Brain microvascular endothelial cell (primary cell): ENCODE data around the gene CACTIN.

Experiments
- DNase-seq: peaks from one replicate; pipeline ENCODE4 v3.0.0-alpha.2; 2020
- H3K27ac ChIP-seq: fragments of 250-450 bp; sonication (Bioruptor Pico); 2 replicates; pipeline ENCODE4 v1.5.1; 2020; ENCODE audit warnings: mild to moderate bottlenecking, moderate library complexity
- H3K27me3 ChIP-seq: fragments of 250-450 bp; sonication (Bioruptor Pico); replicated peaks from 2 replicates; pipeline ENCODE4 v1.5.1; 2020; ENCODE audit warnings: mild to moderate bottlenecking
- H3K36me3 ChIP-seq: fragments of 250-450 bp; sonication (Bioruptor Pico); replicated peaks from 2 replicates; pipeline ENCODE4 v1.5.1; 2020; ENCODE audit warnings: mild to moderate bottlenecking
- H3K4me3 ChIP-seq: 2 replicates; pipeline ENCODE4 v1.5.1; 2011; ENCODE audit warnings: low read depth, mild to moderate bottlenecking, control low read depth, low read length, moderate library complexity
- CTCF ChIP-seq: IDR thresholded peaks from 2 replicates; pipeline ENCODE4 v1.5.1; 2011; ENCODE audit warnings: low read depth, mild to moderate bottlenecking, moderate library complexity, low read length, control low read depth, inconsistent platforms; ENCODE audit errors: missing control alignments
- in situ Hi-C: cut with HindIII; loops from 2 replicates; pipeline ENCODE4 v1.10.0; 2017; ENCODE audit warnings: low sequenced_read_pairs, low pct_ligation_motif_present

CACTIN gene

GRCh38 chr19:3578390-3578789 is 48.2 kb downstream of the CACTIN start:
- DNase-seq, result no peak
- H3K27me3 ChIP-seq, result no peaks in the 10 kb centered on the region
- no peak for TF ChIP-seq CTCF
- no peak overlapping the region for H3K27ac ChIP-seq
- in situ Hi-C loops, result no loop called here
- H3K36me3 ChIP-seq, result peaks cover 14% of the 10 kb centered on the region
- no peak overlapping the region for H3K4me3 ChIP-seq

GRCh38 chr19:3577723-3578344 is 48.8 kb downstream of the CACTIN start:
- no peak overlapping the region for H3K4me3 ChIP-seq
- H3K36me3 ChIP-seq, result peaks cover 14% of the 10 kb centered on the region
- in situ Hi-C loops, result no loop called here
- no peaks in the 10 kb centered on the region for H3K27me3 ChIP-seq
- DNase-seq, result no peak
- no peak for TF ChIP-seq CTCF
- no peak overlapping the region for H3K27ac ChIP-seq

GRCh38 chr19:3576696-3577443 is 49.7 kb downstream of the CACTIN start:
- peak overlapping the region; percentile 24 for H3K4me3 ChIP-seq
- H3K27ac ChIP-seq, result no peak overlapping the region
- TF ChIP-seq CTCF, result no peak
- DNase-seq, result no peak
- H3K36me3 ChIP-seq, result peaks cover 14% of the 10 kb centered on the region
- no peaks in the 10 kb centered on the region for H3K27me3 ChIP-seq
- in situ Hi-C loops, result no loop called here

GRCh38 chr19:3575949-3576673 is 50.5 kb downstream of the CACTIN start:
- TF ChIP-seq CTCF, result no peak
- Histone ChIP-seq H3K27ac (no peak overlapping the region), H3K4me3 (peak overlapping the region; percentile 24), H3K36me3 (peaks cover 14% of the 10 kb centered on the region), H3K27me3 (no peaks in the 10 kb centered on the region)
- no peak for DNase-seq
- in situ Hi-C loops, result no loop called here

- peak; percentile 49 for DNase-seq
- no peaks in the 10 kb centered on the region for H3K27me3 ChIP-seq
- H3K36me3 ChIP-seq, result peaks cover 14% of the 10 kb centered on the region
- peak; percentile 65 for TF ChIP-seq CTCF
- H3K4me3 ChIP-seq, result no peak overlapping the region
- in situ Hi-C loops, result no loop called here
- H3K27ac ChIP-seq, result no peak overlapping the region
These were observed 51.3 kb downstream of the CACTIN start for GRCh38 chr19:3575260-3575741.
